ENCODE data around the gene TNFAIP8.

DNA sequence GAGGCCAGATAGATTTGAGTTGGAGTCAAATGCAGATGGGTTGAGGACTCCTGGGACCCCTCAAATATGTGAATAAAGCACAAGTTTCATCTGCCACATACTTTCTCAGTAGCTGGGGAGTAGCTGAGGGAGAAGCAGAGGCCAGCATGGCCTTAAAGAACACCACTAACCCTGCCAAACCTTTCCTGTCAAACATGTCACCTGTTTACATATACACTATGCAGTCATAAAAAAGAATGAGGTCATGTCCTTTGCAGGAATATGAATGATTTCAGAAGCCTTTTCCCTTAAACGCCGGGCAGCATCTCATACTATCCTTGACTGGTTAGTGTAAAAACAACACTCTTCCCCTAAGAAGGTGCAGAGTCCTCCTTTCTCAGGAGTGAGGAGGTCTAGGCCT is 71.2 kb downstream of the TNFAIP8 start:
- TF ChIP-seq, protein P1, sequence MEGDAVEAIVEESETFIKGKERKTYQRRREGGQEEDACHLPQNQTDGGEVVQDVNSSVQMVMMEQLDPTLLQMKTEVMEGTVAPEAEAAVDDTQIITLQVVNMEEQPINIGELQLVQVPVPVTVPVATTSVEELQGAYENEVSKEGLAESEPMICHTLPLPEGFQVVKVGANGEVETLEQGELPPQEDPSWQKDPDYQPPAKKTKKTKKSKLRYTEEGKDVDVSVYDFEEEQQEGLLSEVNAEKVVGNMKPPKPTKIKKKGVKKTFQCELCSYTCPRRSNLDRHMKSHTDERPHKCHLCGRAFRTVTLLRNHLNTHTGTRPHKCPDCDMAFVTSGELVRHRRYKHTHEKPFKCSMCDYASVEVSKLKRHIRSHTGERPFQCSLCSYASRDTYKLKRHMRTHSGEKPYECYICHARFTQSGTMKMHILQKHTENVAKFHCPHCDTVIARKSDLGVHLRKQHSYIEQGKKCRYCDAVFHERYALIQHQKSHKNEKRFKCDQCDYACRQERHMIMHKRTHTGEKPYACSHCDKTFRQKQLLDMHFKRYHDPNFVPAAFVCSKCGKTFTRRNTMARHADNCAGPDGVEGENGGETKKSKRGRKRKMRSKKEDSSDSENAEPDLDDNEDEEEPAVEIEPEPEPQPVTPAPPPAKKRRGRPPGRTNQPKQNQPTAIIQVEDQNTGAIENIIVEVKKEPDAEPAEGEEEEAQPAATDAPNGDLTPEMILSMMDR (conservative IDR thresholded peaks at IDR 0.05 in 1 of 2, IDR thresholded peaks at IDR 0.05 in 1 of 2; ENCODE audit: low read depth in 1 of 2, low read length in 2 of 2): no peak
- no peak for TF ChIP-seq EZH2 (IDR thresholded peaks at IDR 0.05; ENCODE audit: low read length, missing control alignments)
